Thyroid gland (tissue), 4 donors: ENCODE measurements around the gene UGT3A2. TPM values are rescaled to one million over a fixed set of nuclear protein-coding genes. Genes with fewer than 3 reads are reported as not detected.

Source experiments
- DNase-seq, 2 donors: peaks; one replicate each; pipeline ENCODE4 v3.0.0-alpha.2; 2019
- H3K27ac ChIP-seq, 3 donors: fragments of 200-600 bp; sonication (generic); 1 replicate in 2 of 3; 2 replicates in 1 of 3; pipeline ENCODE4 v1.5.1; 2016 to 2019; ENCODE audit warnings: mild to moderate bottlenecking in 1 of 3, moderate library complexity in 1 of 3
- H3K27me3 ChIP-seq: fragments of 200-600 bp; sonication (generic); one replicate; pipeline ENCODE4 v1.5.1; 2019
- H3K36me3 ChIP-seq, 2 donors: fragments of 200-600 bp; sonication (generic); one replicate each; pipeline ENCODE4 v1.5.1; 2016 to 2019
- H3K4me1 ChIP-seq, 2 donors: fragments of 200-600 bp; sonication (generic); one replicate each; pipeline ENCODE4 v1.5.1; 2017 to 2019
- H3K4me3 ChIP-seq, 3 donors: fragments of 200-600 bp; sonication (generic); replicated peaks in 1 of 3; 1 replicate in 2 of 3; 2 replicates in 1 of 3; pipeline ENCODE4 v1.5.1; 2016; ENCODE audit warnings: mild to moderate bottlenecking in 1 of 3
- H3K9me3 ChIP-seq: fragments of 200-600 bp; sonication (generic); one replicate; pipeline ENCODE4 v1.5.1; 2017
- CTCF ChIP-seq, 6 experiments: fragments of 200-600 bp in 3 of 6; fragments of 450-650 bp in 3 of 6; sonication (generic) in 3 of 6; IDR thresholded peaks; one replicate each; pipeline ENCODE4 v1.5.1; 2016 to 2019; ENCODE audit warnings: antibody characterized with exemption in 6 of 6, mild to moderate bottlenecking in 2 of 6, inconsistent platforms in 1 of 6, moderate library complexity in 1 of 6
- POLR2A ChIP-seq, 2 donors: fragments of 450-650 bp; IDR thresholded peaks; one replicate each; pipeline ENCODE4 v1.6.1; 2017; ENCODE audit warnings: antibody characterized with exemption in 2 of 2, mild to moderate bottlenecking in 2 of 2, moderate library complexity in 1 of 2
- WGBS, 2 donors: methylation state at CpG; one replicate each; pipeline ENCODE4 v1.1.5; 2017; 5-methylcytosine and 5-hydroxymethylcytosine counted together
- intact Hi-C: fragments of 100-400 bp; cut with DNase I; formaldehyde crosslinking; loops from one replicate; pipeline ENCODE4 v1.15.1; 2023
- total RNA-seq, 4 donors: library from RNA; depleted of rRNA; stranded (reverse); fragments of >200 nt; gene quantifications; one replicate each; pipeline ENCODE4 v1.2.3, GENCODE V29; 2016

Gene UGT3A2
- total RNA-seq, 4 donors from 2014 or later, result not detected

DNA sequence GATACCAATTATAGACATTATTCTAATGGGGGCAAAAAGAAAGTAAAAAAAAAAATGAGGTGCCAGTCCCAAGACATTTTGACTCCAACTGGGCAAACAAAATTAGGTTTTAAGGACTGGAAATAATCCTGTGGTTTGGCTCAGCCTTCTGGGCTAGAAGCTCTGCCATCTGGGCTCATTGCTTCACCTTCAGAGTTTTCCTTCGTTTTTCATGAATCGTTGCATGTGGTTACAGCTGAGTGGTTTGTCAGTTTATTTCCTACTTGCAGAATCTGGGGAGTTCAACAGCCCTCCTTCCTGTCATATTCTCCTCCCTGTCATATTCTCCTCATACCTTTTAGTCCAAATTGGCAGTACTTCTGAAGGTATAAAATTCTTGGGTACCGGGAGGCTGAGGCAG, 12.0 kb downstream of the UGT3A2 start:
- Histone ChIP-seq H3K36me3 (no peaks in the 10 kb centered on the region), H3K4me3 (no peak overlapping the region), H3K9me3 (no peaks in the 10 kb centered on the region), H3K27me3 (no peaks in the 10 kb centered on the region), H3K4me1 (no peaks in the 10 kb centered on the region), H3K27ac (no peak overlapping the region)
- no peak for DNase-seq
- WGBS, 2 donors, result 51 to 55% methylated on average over 3 of the region's 3 CpGs
- intact Hi-C loops, result no loop called here
- TF ChIP-seq CTCF (IDR thresholded peaks at IDR 0.05) (no peak), POLR2A (IDR thresholded peaks at IDR 0.05) (no peak)

DNA sequence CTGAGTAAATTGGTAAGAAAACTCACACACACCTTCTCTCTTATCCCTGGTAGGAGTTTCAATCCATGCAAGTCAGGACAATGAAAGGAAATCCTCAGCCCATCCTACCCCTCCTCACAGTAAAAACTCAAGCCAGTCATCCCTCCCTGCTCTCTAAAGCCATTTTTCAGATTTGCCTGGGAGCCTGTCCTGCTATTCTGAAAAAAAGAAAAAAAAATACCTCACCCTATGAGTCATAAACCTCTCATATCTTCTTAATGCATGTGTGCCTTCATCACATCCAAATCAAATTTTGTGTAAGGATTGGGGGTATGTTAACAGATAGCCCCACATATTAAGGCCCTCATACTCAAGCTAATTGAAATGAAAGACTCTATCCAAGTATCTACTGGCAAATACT, 14.1 kb downstream of the UGT3A2 start:
- DNase-seq, result no peak
- Histone ChIP-seq H3K4me1 (no peaks in the 10 kb centered on the region), H3K36me3 (no peaks in the 10 kb centered on the region), H3K4me3 (no peak overlapping the region), H3K9me3 (no peaks in the 10 kb centered on the region), H3K27me3 (no peaks in the 10 kb centered on the region), H3K27ac (no peak overlapping the region)
- TF ChIP-seq POLR2A (IDR thresholded peaks at IDR 0.05) (no peak), CTCF (IDR thresholded peaks at IDR 0.05) (no peak)
- intact Hi-C loops, result no loop called here

DNA sequence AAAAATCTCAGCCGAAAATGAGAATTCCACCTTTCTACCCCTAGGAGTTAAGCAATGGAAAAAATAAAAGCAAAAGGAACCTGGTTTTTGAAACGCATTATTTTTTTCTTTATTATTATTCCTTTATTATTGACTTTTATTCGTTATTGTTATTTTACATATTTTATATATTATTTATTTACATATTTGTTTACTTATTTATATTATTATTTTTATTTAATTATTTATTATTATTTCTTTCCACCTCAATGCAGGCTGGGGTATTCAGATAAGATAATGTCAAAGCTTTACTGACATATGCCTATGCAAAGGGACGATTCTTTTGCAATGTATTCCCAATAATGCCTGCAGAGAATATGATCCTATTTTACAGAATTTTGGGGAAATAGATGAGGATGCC, 16.7 kb downstream of the UGT3A2 start:
- Histone ChIP-seq H3K27me3 (no peaks in the 10 kb centered on the region), H3K4me1 (no peaks in the 10 kb centered on the region), H3K36me3 (no peaks in the 10 kb centered on the region), H3K4me3 (no peak overlapping the region), H3K27ac (no peak overlapping the region), H3K9me3 (no peaks in the 10 kb centered on the region)
- no peak for TF ChIP-seq CTCF (IDR thresholded peaks at IDR 0.05)
- no peak for TF ChIP-seq POLR2A (IDR thresholded peaks at IDR 0.05)
- intact Hi-C loops, result no loop called here
- WGBS, 2 donors, result 72 to 88% methylated on average over 4 of the region's 4 CpGs
- no peak for DNase-seq

DNA sequence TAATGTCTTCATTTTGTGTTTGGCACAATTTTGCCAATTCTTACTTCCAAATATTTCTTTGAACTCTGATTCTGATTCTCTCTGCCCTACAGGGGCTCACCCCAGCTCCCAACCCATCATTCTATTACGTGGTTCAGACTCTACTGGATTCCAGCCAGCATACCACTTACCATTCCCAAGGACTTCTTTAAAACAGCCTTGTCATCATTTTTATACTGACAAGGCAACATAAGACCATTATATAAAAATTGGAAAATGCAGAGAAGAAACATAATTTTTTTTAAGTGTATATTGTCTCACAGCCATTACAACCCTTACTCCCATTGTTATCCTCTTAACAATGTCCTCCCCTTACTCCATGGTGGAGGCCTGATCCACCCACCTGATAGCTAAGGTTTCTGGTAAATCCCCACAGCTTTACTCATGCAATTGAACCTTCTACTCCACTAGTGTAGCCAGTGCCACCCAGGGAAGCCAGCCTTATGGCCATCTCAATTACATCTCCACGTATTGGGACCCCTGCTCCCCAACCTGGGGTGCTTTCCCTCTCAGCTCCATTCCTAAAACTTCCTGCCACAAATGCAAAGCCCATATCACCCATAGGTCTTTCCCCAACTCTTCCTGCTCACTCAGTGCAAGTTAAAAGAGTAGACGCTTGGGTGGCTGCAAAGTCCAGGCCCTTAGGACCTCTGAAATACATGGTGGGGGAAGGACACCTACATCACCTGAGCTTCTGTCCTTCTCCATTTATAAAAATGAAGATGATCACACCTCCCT, 19.1 kb downstream of the UGT3A2 start:
- DNase-seq, result no peak
- TF ChIP-seq CTCF (IDR thresholded peaks at IDR 0.05), result no peak
- TF ChIP-seq POLR2A (IDR thresholded peaks at IDR 0.05), result no peak
- H3K27me3 ChIP-seq, result no peaks in the 10 kb centered on the region
- 70 to 75% methylated on average over 3 of the region's 3 CpGs for WGBS, 2 donors
- no peak overlapping the region for H3K27ac ChIP-seq
- no peaks in the 10 kb centered on the region for H3K36me3 ChIP-seq
- no peak overlapping the region for H3K4me3 ChIP-seq
- H3K4me1 ChIP-seq, result no peaks in the 10 kb centered on the region
- no peaks in the 10 kb centered on the region for H3K9me3 ChIP-seq
- intact Hi-C loops, result no loop called here

DNA sequence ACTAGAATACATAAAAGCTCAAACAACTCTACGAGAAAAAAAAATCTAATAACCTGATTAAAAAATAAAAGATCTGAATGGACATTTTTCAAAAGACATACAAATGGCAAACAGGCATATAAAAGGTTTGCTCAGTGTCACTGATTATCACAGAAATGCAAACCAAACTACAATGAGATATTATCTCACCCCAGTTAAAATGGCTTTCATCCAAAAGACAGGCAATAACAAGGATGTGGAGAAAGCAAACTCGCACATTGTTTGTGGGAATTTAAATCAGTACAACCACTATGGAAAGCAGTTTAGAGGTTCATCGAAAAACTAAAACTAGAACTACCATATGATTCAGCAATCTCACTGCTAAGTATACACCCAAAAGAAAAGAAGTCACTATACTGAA, 20.8 kb downstream of the UGT3A2 start:
- H3K27ac ChIP-seq, result no peak overlapping the region
- no peak overlapping the region for H3K4me3 ChIP-seq
- TF ChIP-seq CTCF (IDR thresholded peaks at IDR 0.05) (no peak), POLR2A (IDR thresholded peaks at IDR 0.05) (no peak)
- intact Hi-C loops, result no loop called here
- 80 to 83% methylated on average over 3 of the region's 3 CpGs for WGBS, 2 donors
- no peaks in the 10 kb centered on the region for H3K27me3 ChIP-seq
- no peak for DNase-seq
- H3K36me3 ChIP-seq, result no peaks in the 10 kb centered on the region
- H3K4me1 ChIP-seq, result peaks cover 0 to 3% of the 10 kb centered on the region in 2 donors
- H3K9me3 ChIP-seq, result no peaks in the 10 kb centered on the region
